Measurements from ENCODE around the gene FGA.

- no peak for TF ChIP-seq CTCF (IDR thresholded peaks at IDR 0.05)
- TF ChIP-seq EZH2 (IDR thresholded peaks at IDR 0.05), result no peak
Observed at GRCh38 chr4:154569584-154569983, 21.0 kb downstream of the FGA start.
